H1 (cell line): ENCODE data around the gene TGFBI. TPM values are rescaled to one million over a fixed set of nuclear protein-coding genes. Genes with fewer than 3 reads are reported as not detected.

Source experiments
- CTCF ChIA-PET: fragments of 300-600 bp; sonication (Branson Sonifier 250); formaldehyde crosslinking; loops from one replicate; lab custom pipeline; 2021; ENCODE audit not compliant: partially characterized antibody; lab: Charles Lee
- POLR2A ChIA-PET: fragments of 300-600 bp; sonication (Branson Sonifier 250); formaldehyde crosslinking; loops from one replicate; lab custom pipeline; 2021; ENCODE audit warnings: inconsistent platforms; ENCODE audit not compliant: partially characterized antibody; lab: Charles Lee
- DNase-seq, 2 experiments: peaks; one replicate each; pipeline versions ENCODE4 v3.0.0 to v3.0.0-alpha.2; 2010 to 2022; ENCODE audit warnings: low spot score in 2 of 2, low read depth in 1 of 2, mixed read lengths in 1 of 2
- FAIRE-seq: peaks from 2 replicates; lab custom pipeline; 2011; peaks lifted over from hg19 to GRCh38; lab: Jason Lieb, UNC
- H2AFZ ChIP-seq: 2 replicates; pipeline ENCODE4 v1.8.1; 2012; ENCODE audit warnings: low read length, inconsistent platforms
- H2AK5ac ChIP-seq: 2 replicates; pipeline ENCODE4 v1.6.1; 2013; ENCODE audit warnings: low read depth, low read length
- H2BK120ac ChIP-seq: replicated peaks from 2 replicates; pipeline ENCODE3; 2013; ENCODE audit warnings: low read depth, low read length, inconsistent platforms
- H2BK12ac ChIP-seq: 2 replicates; pipeline ENCODE4 v1.6.1; 2013; ENCODE audit warnings: low read depth, low read length
- H2BK15ac ChIP-seq: 2 replicates; pipeline ENCODE4 v1.6.1; 2013; ENCODE audit warnings: low read length
- H2BK20ac ChIP-seq: 2 replicates; pipeline ENCODE4 v1.6.1; 2013; ENCODE audit warnings: low read length
- H2BK5ac ChIP-seq: 2 replicates; pipeline ENCODE4 v1.6.1; 2013; ENCODE audit warnings: low read depth, low read length
- H3K14ac ChIP-seq: 2 replicates; pipeline ENCODE4 v1.6.1; 2013; ENCODE audit warnings: inconsistent platforms; ENCODE audit not compliant: insufficient read length
- H3K18ac ChIP-seq: 2 replicates; pipeline ENCODE4 v1.6.1; 2013; ENCODE audit warnings: low read length; ENCODE audit errors: extremely low read depth
- H3K23ac ChIP-seq: 2 replicates; pipeline ENCODE4 v1.6.1; 2013; ENCODE audit warnings: inconsistent platforms; ENCODE audit not compliant: insufficient read length
- H3K23me2 ChIP-seq: 2 replicates; pipeline ENCODE4 v1.6.1; 2013; ENCODE audit warnings: low read depth, low read length
- H3K27ac ChIP-seq: 2 replicates; pipeline ENCODE4 v1.6.1; 2011; ENCODE audit warnings: low read depth, low read length, inconsistent platforms
- H3K27me3 ChIP-seq, 4 experiments: replicated peaks in 1 of 4; 1 replicate in 1 of 4; 2 replicates in 3 of 4; pipeline versions ENCODE4 v1.6.1 to v1.8.1; 2011 to 2013; ENCODE audit warnings: low read length in 3 of 4, mild to moderate bottlenecking in 3 of 4, inconsistent platforms in 2 of 4, mixed read lengths in 2 of 4, moderate library complexity in 1 of 4; ENCODE audit not compliant: control insufficient read depth in 3 of 4, insufficient read depth in 3 of 4; ENCODE audit errors: extremely low read depth in 1 of 4
- H3K36me3 ChIP-seq, 4 experiments: 2 replicates each; pipeline versions ENCODE4 v1.6.1 to v1.8.1; 2011 to 2013; ENCODE audit warnings: mild to moderate bottlenecking in 4 of 4, low read length in 3 of 4, moderate library complexity in 2 of 4, control low read depth in 1 of 4, inconsistent platforms in 1 of 4; ENCODE audit not compliant: insufficient read depth in 4 of 4, control insufficient read depth in 2 of 4
- H3K4ac ChIP-seq: replicated peaks from 2 replicates; pipeline ENCODE3; 2013; ENCODE audit warnings: low read length, low read depth, mixed read lengths, inconsistent platforms; ENCODE audit not compliant: insufficient read length
- H3K4me1 ChIP-seq, 4 experiments: replicated peaks in 1 of 4; 1 replicate in 1 of 4; 2 replicates in 3 of 4; pipeline versions ENCODE4 v1.6.1 to v1.8.1; 2011 to 2013; ENCODE audit warnings: low read length in 3 of 4, inconsistent platforms in 2 of 4, mixed read lengths in 1 of 4; ENCODE audit not compliant: insufficient read depth in 4 of 4, control insufficient read depth in 3 of 4
- H3K4me2 ChIP-seq, 2 experiments: 2 replicates each; pipeline versions ENCODE4 v1.6.1 to v1.8.1; 2011 to 2013; ENCODE audit warnings: low read depth in 2 of 2, low read length in 2 of 2, control low read depth in 1 of 2, inconsistent platforms in 1 of 2, mild to moderate bottlenecking in 1 of 2; ENCODE audit not compliant: insufficient read depth in 1 of 2
- H3K4me3 ChIP-seq, 4 experiments: fragments of 200-600, 300-600 bp in 1 of 4; sonication (generic), shearing (Covaris generic), sonication (Bioruptor Twin) in 1 of 4; 2 replicates each; pipeline versions ENCODE4 v1.5.1 to v1.8.1; 2011 to 2016; ENCODE audit warnings: low read length in 4 of 4, low read depth in 3 of 4, control low read depth in 2 of 4, inconsistent platforms in 2 of 4, mild to moderate bottlenecking in 2 of 4, mixed read lengths in 1 of 4, moderate library complexity in 1 of 4; ENCODE audit not compliant: insufficient read depth in 2 of 4; ENCODE audit errors: extremely low read depth in 1 of 4
- H3K56ac ChIP-seq: replicated peaks from 2 replicates; pipeline ENCODE3; 2013; ENCODE audit warnings: low read depth, mild to moderate bottlenecking, mixed read lengths, low read length, inconsistent platforms; ENCODE audit not compliant: insufficient read length
- H3K79me1 ChIP-seq: 2 replicates; pipeline ENCODE4 v1.6.1; 2013; ENCODE audit warnings: low read depth, low read length, control low read depth
- H3K79me2 ChIP-seq, 2 experiments: 2 replicates each; pipeline versions ENCODE4 v1.6.1 to v1.8.1; 2012 to 2013; ENCODE audit warnings: low read length in 2 of 2, mild to moderate bottlenecking in 2 of 2, inconsistent platforms in 1 of 2; ENCODE audit not compliant: insufficient read depth in 2 of 2, control insufficient read depth in 1 of 2
- H3K9ac ChIP-seq, 4 experiments: replicated peaks in 1 of 4; 1 replicate in 1 of 4; 2 replicates in 3 of 4; pipeline versions ENCODE4 v1.6.1 to v1.8.1; 2011 to 2013; ENCODE audit warnings: low read depth in 3 of 4, low read length in 3 of 4, control low read depth in 2 of 4, mild to moderate bottlenecking in 2 of 4, moderate library complexity in 2 of 4, inconsistent platforms in 1 of 4; ENCODE audit errors: extremely low read depth in 1 of 4
- H3K9me3 ChIP-seq, 2 experiments: 2 replicates each; pipeline versions ENCODE4 v1.6.1 to v1.8.1; 2012 to 2013; ENCODE audit warnings: mild to moderate bottlenecking in 2 of 2, moderate library complexity in 2 of 2, control low read depth in 1 of 2, inconsistent platforms in 1 of 2, low read depth in 1 of 2, low read length in 1 of 2, mixed read lengths in 1 of 2; ENCODE audit not compliant: insufficient read depth in 2 of 2
- H4K20me1 ChIP-seq, 2 experiments: replicated peaks in 1 of 2; 2 replicates each; pipeline versions ENCODE3 to v1.8.1; 2011 to 2013; ENCODE audit warnings: inconsistent platforms in 2 of 2, low read length in 2 of 2, mild to moderate bottlenecking in 1 of 2; ENCODE audit not compliant: insufficient read depth in 2 of 2, control insufficient read depth in 1 of 2
- H4K5ac ChIP-seq: 2 replicates; pipeline ENCODE4 v1.6.1; 2013; ENCODE audit warnings: low read length, low read depth, mixed read lengths, inconsistent platforms; ENCODE audit not compliant: insufficient read length
- H4K8ac ChIP-seq: 2 replicates; pipeline ENCODE4 v1.8.0; 2013; ENCODE audit warnings: mild to moderate bottlenecking, moderate library complexity, low read length, inconsistent platforms; ENCODE audit not compliant: insufficient read depth; ENCODE audit errors: extremely low read depth
- H4K91ac ChIP-seq: replicated peaks from 2 replicates; pipeline ENCODE3; 2013; ENCODE audit warnings: low read length, mixed read lengths, inconsistent platforms; ENCODE audit not compliant: insufficient read length
- WGBS, 2 experiments: shearing (Covaris generic) in 1 of 2; methylation state at CpG; one replicate each; pipeline versions ENCODE4 v1.1.6 to v1.1.7; 2013 to 2015; ENCODE audit warnings: low lambda C conversion rate in 2 of 2, mixed read lengths in 2 of 2, inconsistent platforms in 1 of 2, low coverage in 1 of 2, missing lambda C conversion rate in 1 of 2; ENCODE audit not compliant: insufficient replicate concordance in 2 of 2, insufficient coverage in 1 of 2, insufficient read length in 1 of 2; ENCODE audit errors: extremely low coverage in 1 of 2, missing lambda C conversion rate in 1 of 2; 5-methylcytosine and 5-hydroxymethylcytosine counted together
- polyA plus RNA-seq, 7 experiments: library from polyadenylated mRNA; depleted of rRNA in 3 of 7; stranded (reverse) in 5 of 7; unstranded in 2 of 7; fragments of >200 nt in 5 of 7; fragments of 200-250 nt in 2 of 7; gene quantifications; 1 replicate in 5 of 7; 2 replicates in 1 of 7; 4 replicates in 1 of 7; pipeline versions ENCODE4 v1.2.1 to v1.2.3, GENCODE V29; 2011 to 2013; ENCODE audit warnings: missing spikeins in 2 of 7, mixed read lengths in 2 of 7
- total RNA-seq: library from RNA; stranded (reverse); fragmentation: NEBNext Ultra II Directional; extraction: Animal tissue kit (Norgen Biotek cat#: 25700); gene quantifications from 2 replicates; pipeline ENCODE4 v1.2.1, GENCODE V29; 2021

The TGFBI gene
- total and polyA plus RNA-seq, 2 of the 8 experiments (the other 6 are each of a cell fraction or from before 2014, with no cell fraction given), result 6.0 to 8.5 TPM

DNA sequence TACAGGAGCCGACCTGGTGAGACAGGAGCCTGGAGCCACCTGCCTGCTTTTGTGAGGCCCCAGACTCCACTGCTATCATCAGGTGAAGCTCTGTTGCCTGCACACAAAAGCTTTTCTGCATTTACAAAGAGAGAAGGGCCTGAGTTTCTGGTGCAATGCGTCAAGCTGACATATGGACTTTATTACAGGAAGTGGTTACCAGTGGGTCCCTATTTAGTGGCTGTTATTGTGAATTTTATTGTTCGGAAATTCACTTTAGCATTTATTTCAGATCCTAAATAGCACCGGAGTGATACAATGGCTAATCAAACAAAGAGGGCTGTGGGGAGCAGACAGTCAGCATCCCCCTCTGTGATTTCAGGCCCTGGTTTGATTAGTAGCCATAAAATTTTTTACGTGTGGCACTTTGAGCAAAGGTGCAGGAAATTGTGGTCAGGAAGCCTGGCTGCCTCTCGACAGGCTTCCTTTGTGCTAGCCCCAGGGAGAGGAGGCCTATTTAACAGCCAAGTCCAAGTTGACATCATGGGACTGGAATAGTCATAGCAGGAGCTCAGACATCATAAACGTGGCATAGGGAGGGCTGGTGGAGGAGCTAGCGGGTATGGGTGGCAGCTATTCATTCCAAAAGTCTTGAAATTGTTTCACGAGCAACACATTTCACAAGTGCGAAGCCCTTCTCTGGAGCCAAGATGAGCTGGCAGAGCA, 8.4 kb downstream of the TGFBI start:
- H3K9me3 ChIP-seq, result no peaks in the 10 kb centered on the region
- no peak overlapping the region for H3K9ac ChIP-seq
- H4K20me1 ChIP-seq, result no peaks in the 10 kb centered on the region
- H2BK12ac ChIP-seq, result no peak overlapping the region
- H3K79me1 ChIP-seq, result no peaks in the 10 kb centered on the region
- no peak overlapping the region for H3K18ac ChIP-seq
- H2AK5ac ChIP-seq, result no peak overlapping the region
- no peak overlapping the region for H2BK5ac ChIP-seq
- CTCF ChIA-PET, result interaction anchor here (0.6 to 5.9 kb wide), 10 partner anchors 8 to 156 kb away, joined by 3 to 27 read pairs (median 4); partner anchors contain the start of gene TGFBI
- no peak overlapping the region for H3K27ac ChIP-seq
- H3K4me2 ChIP-seq, result no peak overlapping the region
- no peak overlapping the region for H4K8ac ChIP-seq
- no peak overlapping the region for H2AFZ ChIP-seq
- no peak overlapping the region for H4K91ac ChIP-seq
- FAIRE-seq (no peak), DNase-seq (no peak)
- no peaks in the 10 kb centered on the region for H3K36me3 ChIP-seq
- H3K4me3 ChIP-seq, result no peak overlapping the region
- no peak overlapping the region for H3K23ac ChIP-seq
- peaks cover 0 to 4% (median under 1%) of the 10 kb centered on the region in 4 experiments; a peak in 3 of 7 replicates for H3K27me3 ChIP-seq
- no peak overlapping the region for H3K4ac ChIP-seq
- no peak overlapping the region for H4K5ac ChIP-seq
- no peaks in the 10 kb centered on the region for H3K79me2 ChIP-seq
- 87% methylated on average over 10 of the region's 10 CpGs; no CpG with 5 or more reads in 1 of the 2 experiments for WGBS, 2 experiments
- H2BK120ac ChIP-seq, result no peak overlapping the region
- H3K56ac ChIP-seq, result no peak overlapping the region
- H3K23me2 ChIP-seq, result no peaks in the 10 kb centered on the region
- no peak overlapping the region for H2BK15ac ChIP-seq
- peaks cover 0 to 4% (median under 1%) of the 10 kb centered on the region in 4 experiments; a peak in 2 of 7 replicates for H3K4me1 ChIP-seq
- no peak overlapping the region for H3K14ac ChIP-seq
- H2BK20ac ChIP-seq, result no peak overlapping the region
- POLR2A ChIA-PET, result no interaction called here
